Inflammatory macrophage (primary cell): Measurements from ENCODE around the gene ZNF436.
"Not testable (repeated sequence)": the region's sequence is repeated elsewhere in the genome, so short reads cannot be mapped to it uniquely, and the experiment has no call there.

ENCODE experiments used
- DNase-seq, 2 donors: peaks; one replicate each; pipeline ENCODE4 v3.0.0-alpha.2; 2020 to 2022

ZNF436 gene

DNA sequence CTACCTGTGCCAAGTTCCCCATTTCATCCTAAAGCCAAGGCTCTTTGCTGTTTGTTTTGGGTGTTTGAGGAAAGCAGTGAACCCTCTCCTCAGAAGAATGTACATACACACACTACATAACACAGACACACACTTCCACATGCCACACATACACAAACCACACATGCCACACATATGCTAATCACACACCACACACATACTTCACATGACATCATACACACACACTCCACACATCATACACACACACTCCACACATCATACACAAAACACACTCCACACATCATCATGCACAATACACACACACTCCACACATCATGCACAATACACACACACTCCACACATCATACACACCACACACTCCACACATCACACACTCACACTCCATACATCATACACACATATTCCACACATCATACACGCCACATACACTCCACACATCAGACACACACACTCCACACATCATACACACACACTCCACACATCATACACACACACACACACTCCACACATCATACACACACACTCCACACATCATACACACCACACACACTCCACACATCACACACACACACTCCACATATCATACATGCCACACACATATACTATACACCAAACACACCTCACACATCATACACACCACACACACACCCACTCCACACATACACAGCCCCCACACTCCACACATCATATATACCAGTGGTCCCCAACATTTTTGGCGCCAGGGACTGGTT lies 22.7 kb upstream of the ZNF436 start:
- DNase-seq: no peak

DNA sequence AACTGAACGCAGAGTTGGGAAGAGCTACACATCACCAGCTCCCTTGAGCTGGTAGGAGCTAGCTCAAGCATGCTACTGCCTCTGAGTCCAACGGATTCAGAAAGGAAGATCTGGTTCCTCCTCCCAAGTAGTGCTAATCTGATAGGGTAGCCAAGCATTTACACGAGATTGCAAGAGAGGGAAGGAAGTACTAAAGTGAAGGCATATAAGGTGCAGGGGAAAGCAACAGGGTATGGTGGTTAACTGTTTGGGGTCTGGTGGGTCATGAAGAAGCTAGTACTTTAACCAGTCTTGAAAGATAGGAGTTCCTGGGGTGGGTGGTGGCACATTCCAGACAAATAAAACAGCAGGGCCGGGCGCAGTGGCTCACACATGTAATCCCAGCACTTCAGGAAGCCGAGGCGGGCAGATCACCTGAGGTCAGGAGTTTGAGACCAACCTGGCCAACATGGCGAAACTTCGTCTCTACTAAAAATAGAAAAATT lies 20.2 kb upstream of the ZNF436 start:
- peak in 1 of 2 donors; percentile 26 for DNase-seq

DNA sequence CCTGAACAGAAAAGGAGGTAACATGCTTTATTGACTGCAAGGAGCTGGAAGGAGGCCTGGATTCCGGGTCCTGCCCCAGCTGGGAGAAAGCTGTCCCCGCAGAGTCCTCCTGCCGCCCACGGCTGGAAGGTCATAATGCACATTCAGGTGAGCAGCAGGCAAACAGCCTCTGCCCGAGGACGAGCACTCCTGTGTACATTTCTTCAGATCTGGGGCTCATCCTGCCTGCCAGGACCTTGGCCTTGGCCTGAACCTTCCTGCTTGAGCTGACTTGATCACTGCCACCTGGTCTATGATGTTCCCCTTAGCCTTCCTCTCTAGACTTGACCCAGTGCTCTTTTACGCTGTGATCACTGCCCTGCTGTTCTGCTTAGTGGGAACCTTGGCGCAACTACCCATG lies 17.9 kb upstream of the ZNF436 start:
- DNase-seq: no peak

DNA sequence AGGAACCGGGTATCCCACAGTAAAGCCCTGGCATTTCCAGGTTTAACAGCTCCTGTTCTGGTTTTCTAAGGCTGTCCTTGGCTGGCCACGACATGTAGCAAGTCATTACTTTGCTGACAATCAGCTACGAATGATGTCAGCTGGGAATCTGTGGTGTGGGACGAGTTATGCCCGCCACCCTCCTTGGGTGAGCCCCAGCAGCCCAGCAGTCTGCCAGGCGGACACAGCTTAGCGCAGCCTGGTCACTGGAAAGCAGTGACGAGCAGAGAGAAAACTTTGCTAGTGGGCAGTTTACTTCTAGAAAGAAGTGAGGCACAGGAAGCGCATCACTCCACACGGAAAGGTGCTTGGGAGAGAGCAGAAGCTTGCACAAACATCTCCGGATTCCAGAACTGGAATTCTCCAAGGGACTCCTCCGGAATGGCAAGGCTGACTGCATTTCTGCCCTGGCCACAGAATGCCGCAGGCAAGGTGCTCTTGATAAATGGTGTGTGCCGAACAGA lies 15.5 kb upstream of the ZNF436 start:
- no peak for DNase-seq

DNA sequence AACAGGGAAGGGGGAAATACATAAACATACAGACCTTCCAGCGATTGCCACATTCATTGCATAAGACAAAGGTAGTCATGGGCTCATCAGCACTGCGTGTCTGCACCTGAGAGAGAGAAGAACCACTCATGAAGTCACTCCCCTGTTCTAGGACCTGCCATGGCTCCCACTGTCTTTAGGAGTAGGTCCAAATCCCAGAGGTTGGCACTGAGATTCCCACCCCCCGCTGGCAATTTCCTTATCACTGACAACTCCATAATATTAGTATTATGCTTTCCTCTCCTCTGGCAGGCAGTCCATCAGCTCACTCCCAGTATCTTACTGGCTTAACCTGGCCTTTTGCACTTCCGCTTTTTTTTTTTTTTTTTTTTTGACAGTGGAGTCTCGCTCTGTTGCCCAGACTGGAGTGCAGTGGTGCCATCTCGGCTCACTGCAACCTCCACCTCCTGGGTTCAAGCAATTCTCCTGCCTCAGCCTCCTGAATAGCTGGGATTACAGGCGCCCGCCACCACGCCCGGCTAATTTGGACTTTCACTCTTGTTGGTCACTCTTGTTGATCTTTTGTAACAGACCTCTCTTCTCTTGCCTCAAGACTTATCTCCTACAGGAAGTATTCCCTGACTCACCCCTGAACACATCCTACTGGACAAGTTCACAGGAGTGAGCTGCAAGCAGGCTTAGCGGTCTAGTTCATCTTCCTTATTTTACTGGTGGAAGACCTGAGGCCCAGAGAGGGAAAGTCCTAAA lies 14.8 kb upstream of the ZNF436 start:
- peak; percentile 42 to 54 for DNase-seq

DNA sequence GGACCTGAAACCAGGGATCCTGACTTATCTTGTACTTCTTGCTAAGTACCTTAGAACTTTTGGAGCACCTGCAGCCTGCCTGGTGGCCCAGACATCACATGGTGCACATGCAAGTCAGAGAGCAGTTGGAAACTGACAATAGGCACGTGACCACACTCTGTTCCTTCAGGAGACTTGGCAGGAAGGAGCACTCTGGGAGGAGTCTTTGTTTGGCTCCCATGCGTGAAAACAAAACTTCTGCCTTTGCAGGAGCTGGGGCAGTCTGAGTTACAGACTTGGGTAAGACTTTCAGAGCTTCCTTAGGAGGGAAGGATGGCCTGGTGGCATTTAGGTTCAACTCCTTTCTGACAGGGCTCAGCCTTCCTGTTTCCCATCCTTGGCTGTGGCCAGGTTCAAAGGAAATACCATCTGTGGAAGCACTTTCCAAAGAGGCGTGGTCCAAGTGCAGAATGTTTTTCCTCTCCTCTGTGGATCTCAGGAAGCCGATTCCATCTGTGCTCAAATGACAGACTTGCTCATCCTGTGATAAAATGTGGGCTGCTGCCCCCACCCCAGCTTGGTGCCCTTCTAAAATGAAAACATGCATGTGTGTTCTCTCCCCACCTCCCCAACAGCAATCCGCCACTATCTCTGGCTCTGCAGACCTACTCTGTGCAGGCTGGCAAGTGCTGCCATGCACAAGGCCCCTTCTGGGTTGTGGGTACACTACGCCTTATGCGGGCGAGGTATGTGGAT lies 14.1 kb upstream of the ZNF436 start:
- no peak for DNase-seq

DNA sequence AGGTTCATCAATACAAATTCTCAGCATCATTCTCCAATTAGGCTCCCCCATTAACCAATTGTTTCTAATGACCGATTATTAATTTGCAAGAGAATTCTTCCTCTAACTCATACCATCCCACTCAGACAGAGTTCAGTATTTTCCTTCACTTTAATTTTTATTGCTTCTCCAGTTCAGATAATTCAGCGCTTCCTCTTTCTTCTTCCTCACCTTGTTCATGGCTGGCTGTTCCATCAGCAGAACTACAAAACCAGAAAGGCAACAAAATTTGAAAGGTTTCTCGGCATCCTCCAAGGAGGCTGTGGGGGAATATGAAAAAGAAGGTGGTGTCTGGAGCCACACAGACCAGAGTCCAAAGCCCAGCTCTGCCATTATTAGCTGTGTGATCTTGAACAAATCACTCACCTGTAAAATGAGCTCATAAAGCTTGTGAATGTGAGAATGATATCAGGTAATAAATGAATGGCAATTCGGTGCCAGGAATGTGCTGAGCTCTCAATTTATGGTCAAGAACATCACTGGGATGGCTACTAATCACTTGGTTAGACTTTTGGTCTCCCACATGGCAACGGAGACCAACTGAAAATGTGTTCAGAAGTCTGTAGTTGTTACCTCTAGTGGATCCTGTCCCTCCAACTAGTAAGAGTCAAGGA lies 11.7 kb upstream of the ZNF436 start:
- no peak for DNase-seq

DNA sequence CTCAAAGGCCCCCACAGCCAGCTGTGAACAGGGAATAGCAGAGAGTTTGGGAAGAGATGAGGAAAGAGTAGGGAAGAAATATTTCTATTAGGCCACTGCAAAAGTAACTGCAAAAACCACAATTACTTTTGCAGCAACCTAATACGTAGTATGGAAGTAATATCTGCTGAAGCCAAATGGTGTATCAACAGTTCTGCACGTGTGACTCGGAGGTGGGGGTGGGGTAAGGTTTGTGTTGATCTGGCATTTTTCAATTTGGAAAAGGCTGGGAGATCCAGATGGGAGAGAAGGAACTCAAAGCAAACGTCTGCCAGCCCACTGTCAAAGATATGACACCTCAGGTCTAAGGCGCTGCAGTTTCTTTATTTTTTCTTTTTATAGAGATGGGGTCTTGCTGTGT lies 11.1 kb upstream of the ZNF436 start:
- DNase-seq: no peak

DNA sequence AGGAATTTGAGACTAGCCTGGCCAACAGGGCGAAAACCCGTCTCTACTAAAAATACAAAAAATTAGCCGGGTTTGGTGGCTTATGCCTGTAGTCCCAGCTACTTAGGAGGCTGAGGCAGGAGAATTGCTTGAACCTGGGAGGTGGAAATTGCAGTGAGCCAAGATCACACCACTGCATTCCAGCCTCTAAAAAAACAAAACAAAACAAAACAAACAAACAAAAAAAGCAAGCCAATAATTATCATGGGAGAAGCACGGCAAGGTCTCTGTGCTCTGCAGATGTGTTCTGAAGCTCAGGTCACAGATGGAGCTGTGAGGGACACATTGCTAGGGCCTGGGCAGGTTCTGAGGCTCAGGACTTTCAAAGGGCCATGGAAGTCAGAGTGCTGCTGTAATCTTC lies 10.6 kb upstream of the ZNF436 start:
- not testable (repeated sequence) for DNase-seq

DNA sequence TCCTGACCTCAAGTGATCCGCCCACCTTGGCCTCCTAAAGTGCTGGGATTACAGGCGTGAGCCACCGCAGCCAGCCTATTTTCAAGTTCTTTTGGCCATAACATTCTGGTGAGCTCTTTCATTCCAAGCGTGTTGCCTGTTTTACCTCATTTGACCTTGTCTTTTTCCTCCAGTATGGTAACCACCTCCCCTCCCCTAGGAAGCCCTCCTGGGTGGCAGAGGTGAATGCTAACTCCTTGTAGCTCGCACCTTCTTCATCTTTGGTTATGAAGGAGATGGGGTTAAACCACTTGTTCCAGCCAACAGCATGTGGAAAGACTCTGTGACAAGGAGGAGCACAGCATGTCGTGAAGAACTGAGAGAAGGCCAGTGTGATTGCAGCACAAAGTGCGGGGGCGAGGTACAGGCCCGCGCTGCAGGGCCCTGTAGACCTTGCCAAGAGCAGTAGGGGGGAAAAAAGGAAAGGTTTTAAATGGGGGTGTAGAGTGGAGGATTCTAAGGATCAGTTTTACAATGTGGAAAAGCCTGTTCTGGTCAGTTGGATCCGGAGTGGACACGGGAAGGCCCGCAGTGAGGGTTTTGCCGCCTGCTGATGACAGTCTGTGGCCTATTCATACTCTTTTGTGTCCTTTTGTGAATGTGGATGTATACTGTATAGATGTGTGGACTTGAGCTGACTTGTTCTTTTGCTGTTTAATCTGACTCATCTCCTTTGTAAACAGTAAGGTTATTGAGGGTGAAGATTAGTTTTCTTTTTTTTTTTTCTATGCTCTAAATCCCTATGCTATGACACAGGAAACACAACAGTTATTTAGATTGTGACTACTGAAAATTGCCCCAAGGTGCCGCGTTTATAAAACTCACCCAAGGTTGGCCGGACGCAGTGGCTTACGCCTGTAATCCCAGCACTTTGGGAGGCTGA lies 7.5 kb upstream of the ZNF436 start:
- peak; percentile 22 to 51 for DNase-seq

DNA sequence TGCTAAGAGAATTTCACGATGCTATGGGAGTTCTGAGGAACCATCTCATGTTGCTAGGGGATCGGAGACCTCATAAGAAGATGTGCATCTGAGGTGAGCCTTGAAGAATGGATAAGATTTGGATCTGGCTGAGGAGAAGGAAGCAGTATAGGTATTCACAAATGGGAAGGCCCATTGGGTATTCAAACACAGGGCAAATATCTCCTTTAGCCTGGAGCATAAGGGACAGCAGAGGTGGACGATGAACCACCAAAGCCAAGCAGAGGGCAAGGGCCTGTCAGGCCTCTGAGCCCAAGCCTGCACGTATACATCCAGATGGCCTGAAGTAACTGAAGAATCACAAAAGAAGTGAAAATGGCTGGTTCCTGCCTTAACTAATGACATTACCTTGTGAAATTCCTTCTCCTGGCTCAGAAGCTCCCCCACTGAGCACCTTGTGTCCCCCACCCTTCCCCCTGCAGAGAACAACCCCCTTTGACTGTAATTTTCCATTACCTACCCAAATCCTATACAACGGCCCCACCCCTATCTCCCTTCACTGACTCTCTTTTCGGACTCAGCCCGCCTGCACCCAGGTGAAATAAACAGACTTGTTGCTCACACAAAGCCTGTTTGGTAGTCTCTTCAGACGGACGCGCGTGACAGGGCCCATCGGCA lies 4.6 kb upstream of the ZNF436 start:
- not testable (repeated sequence) for DNase-seq

DNA sequence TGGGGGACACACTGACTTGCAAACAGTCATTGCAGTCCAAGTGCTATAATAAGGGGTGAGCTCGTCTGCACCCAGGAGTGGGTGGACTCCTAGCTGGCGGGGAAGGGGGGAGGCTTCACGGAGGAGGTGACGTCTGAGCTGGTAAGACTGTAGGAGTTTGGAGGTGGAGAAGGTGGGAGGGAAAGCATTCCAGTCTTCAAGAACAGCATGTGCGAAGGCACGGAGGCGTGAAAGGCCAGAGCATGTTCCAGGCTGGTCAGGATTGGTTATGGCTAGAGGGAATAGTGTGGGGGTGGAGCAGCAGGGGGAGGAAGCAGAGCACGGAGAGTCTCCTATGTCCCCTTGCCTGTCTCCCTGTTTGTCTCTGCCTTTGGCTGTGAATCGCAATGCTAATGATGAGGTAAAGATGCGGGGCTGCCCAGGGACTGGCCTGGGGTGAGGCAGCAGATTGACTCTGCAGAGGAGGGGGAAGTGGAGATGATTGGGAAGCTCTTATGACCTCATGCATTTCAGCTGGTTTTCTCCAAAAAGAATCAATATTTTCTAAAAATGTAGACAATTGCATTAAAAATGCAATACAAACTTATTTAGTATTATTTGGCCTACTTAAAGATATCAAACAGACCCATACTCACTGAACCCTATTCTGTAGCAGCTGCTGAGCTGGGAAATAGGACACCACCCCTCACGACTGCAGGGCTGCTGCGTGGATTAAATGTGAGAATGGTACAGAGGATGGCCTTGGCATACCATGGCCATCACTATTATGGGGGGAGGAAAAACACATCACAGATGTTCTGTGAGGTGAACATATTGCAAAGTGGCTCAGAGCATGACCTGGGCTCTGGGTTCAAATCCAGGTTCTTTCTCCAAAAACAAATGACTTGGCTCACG lies 2.6 kb upstream of the ZNF436 start:
- DNase-seq: peak in 1 of 2 donors; percentile 15

DNA sequence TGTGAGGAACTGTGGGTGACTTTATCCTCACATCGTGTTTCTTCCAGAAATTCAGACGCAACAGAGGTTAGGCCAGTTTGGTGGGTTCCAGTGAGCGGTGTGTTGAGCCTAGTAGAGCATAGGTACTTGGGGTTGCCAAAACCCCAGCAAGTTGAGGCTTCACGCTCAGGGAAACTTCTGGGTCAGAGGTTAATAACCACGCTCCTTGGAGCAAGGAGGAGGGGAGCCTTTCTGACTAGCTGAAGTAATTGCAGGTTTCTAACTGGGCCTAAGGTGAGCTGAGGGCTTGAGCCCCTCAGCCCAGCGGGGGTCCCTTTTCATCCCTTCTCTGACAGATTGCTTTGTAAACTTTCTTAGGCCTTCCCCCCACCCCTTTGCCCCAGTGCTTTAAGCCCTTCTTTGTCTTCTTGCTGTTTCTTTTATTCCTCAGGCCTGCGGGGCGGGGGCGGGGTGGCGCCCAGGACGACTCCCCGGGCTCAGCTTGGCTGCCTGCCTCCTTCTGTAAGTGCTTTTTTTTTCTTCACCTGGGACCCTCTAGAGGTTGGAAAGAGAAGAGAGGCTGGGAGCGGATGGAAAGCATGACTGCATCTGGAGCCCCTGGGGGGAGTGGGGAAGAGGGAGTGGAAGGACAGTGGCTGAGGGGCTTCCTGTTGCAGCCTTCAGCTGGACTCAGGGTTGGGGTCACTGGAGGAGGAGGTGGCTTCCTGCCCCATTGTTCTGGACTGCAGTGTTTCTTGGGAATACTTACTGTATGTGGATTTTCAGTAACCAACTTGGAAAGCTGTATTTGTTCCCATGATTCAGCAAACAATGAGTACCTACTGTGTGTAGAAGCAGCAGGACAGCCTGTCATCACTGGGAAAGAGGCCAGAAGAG lies 1.3 kb upstream of the ZNF436 start:
- no peak for DNase-seq

DNA sequence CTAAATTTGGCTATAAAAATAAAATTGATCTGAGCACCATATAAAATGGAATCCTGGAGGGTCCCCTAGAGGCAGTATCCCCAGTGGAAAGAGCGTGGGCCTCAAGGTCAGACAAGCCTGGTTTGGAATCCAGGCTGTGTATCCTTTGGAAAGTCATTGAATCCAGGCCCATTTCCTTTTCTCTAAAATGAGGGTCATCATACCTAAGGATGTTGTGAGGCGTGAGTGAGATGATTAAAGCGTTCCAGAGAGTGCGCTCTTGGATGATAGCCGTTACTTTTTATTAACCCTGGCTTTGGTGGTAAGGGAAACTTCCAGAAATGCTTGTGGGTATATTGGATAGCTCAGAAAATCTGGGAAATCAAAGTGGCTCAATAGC lies 683 bp upstream of the ZNF436 start:
- DNase-seq: no peak

DNA sequence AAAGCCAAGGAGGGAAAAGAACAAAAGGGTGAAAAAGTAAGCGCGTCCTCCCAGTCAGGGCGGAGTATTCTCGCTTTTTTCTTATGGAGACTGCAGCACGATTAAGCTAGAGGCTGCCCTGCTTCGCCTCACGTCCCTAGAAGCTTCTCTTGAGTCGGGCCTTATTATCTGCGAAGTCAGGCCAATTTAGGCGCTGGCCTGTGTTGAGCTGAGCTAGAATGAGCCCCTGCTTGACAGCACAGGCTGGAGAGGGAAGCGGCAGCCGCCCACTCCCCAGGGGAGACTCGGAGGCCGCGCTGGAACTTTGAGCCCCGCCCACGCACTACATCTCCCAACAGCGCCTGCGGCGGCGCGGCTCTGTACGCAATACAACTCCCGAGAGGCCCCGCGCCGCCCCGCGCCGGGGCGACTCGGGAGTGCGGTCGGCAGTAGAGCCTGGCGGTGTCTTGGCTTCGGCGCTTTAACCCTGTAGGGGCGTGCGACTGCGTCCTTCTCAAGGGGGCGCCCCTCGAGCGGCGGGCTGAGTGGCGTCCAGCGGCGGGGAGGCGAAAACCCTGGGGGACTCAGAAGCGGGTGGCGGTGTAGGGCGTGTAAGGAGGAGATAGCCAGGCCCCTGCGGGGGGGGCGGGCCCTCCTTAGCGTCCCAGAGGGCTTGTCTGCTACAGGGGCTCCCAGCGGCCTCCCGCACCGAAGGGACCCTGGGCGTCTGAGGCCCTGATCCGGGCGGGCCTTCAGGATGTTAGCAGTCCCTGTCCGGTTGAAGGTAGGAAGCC lies 888 bp downstream of the ZNF436 start:
- peak; percentile 90 to 97 for DNase-seq

DNA sequence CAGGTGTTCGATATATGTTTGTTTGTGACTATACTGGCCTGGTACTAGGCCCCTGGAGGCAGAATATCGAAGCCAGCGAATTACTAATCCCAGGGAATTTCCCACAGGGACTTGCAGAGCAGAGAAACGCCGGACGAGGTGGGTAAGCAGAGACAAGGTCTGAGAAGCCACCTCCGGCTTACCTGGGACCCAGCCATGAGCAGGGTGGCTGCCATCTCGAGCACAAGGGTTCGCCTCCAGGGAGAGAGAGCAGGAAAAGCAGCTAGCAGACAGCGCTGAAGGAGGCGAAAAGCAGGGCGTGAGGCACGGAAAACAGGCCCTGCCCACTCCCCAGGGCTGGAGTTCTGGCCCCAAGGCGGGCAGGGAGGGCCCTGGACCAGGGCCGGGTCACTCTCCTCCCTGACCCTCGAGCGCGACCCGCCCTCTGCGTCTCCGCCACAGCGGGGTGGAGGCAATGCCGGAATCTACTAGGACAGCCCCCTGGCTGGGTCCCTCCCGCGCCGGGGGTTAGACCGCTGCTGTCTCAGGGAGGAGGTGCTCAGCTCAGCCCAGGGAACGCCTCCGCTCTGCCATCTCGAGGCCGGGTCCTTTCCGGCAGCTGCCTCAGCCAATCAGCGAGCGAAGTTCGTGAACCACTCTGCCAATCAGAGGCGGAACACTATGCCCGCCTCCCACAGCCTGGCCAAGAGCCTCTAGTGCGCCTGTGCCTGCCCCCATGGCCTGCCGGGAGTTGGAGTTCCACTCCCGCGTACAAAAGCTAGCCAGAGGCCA lies 1.7 kb downstream of the ZNF436 start:
- peak; percentile 99 for DNase-seq

DNA sequence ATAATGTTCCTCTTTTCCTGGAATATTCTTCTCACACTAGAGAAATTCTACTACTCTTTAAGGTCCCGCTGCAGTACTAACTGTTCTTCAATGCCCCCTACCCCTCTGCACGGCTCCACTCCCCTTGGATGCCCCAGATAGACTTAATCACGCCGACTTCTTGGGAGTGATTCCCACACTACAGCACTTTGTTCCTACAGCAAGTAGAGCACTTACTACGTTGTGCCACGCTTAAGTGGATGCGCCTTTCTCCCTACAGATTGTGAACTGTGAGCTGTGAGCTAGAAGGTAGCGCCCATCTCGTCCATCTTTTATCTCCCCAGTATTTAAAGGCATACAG lies 2.2 kb downstream of the ZNF436 start:
- DNase-seq: no peak
